Central memory CD8-positive, alpha-beta T cell (primary cell): ENCODE measurements around the gene PSMC3IP.
"Not testable (repeated sequence)": the region's sequence is repeated elsewhere in the genome, so short reads cannot be mapped to it uniquely, and the experiment has no call there.

Source experiments
- ATAC-seq: fragments of 150-1000 bp; cut with Tn5 transposase; replicated peaks from 2 replicates; pipeline ENCODE4 v1.10.0; 2022; ENCODE audit warnings: mild to moderate bottlenecking, moderate FRiP score, moderate number of reproducible peaks; ENCODE audit not compliant: poor library complexity, severe bottlenecking; ENCODE audit errors: extremely low read depth
- DNase-seq, 2 donors: peaks; one replicate each; pipeline ENCODE4 v3.0.0; 2021; ENCODE audit warnings: low spot score in 2 of 2
- H3K27ac Mint-ChIP-seq: one replicate; pipeline ENCODE4 v1.8.0; 2022; ENCODE audit warnings: low read depth, mild to moderate bottlenecking, moderate library complexity, mixed read lengths
- H3K27me3 Mint-ChIP-seq: one replicate; pipeline ENCODE4 v1.8.0; 2022; ENCODE audit warnings: mixed read lengths
- H3K36me3 Mint-ChIP-seq: one replicate; pipeline ENCODE4 v1.8.0; 2022; ENCODE audit warnings: mild to moderate bottlenecking, moderate library complexity, mixed read lengths; ENCODE audit not compliant: insufficient read depth
- H3K4me1 Mint-ChIP-seq: one replicate; pipeline ENCODE4 v1.8.0; 2022; ENCODE audit warnings: mixed read lengths
- H3K4me3 Mint-ChIP-seq: one replicate; pipeline ENCODE4 v1.8.0; 2022; ENCODE audit warnings: mild to moderate bottlenecking, moderate library complexity, mixed read lengths
- H3K9me3 Mint-ChIP-seq: one replicate; pipeline ENCODE4 v1.8.0; 2022; ENCODE audit warnings: mixed read lengths

Gene PSMC3IP

GRCh38 chr17:42548993-42549755, 28.4 kb downstream of the PSMC3IP start:
- H3K27ac Mint-ChIP-seq = no peak overlapping the region
- peak overlapping the region; percentile 41 for H3K4me3 Mint-ChIP-seq
- ATAC-seq (no peak), DNase-seq (no peak)
- no peaks in the 10 kb centered on the region for H3K27me3 Mint-ChIP-seq
- no peaks in the 10 kb centered on the region for H3K9me3 Mint-ChIP-seq
- peaks cover 19% of the 10 kb centered on the region for H3K4me1 Mint-ChIP-seq
- H3K36me3 Mint-ChIP-seq = peaks cover 6% of the 10 kb centered on the region

GRCh38 chr17:42548070-42548837, 29.3 kb downstream of the PSMC3IP start:
- Mint-ChIP-seq H3K27me3 (no peaks in the 10 kb centered on the region), H3K27ac (no peak overlapping the region), H3K36me3 (peaks cover 9% of the 10 kb centered on the region), H3K9me3 (no peaks in the 10 kb centered on the region), H3K4me1 (peaks cover 16% of the 10 kb centered on the region), H3K4me3 (no peak overlapping the region)
- peak; percentile 40 to 61 for DNase-seq
- peak; percentile 73 for ATAC-seq

GRCh38 chr17:42547698-42548069, 29.8 kb downstream of the PSMC3IP start:
- H3K27me3 Mint-ChIP-seq = no peaks in the 10 kb centered on the region
- H3K4me1 Mint-ChIP-seq = peaks cover 14% of the 10 kb centered on the region
- H3K4me3 Mint-ChIP-seq = no peak overlapping the region
- DNase-seq (no peak), ATAC-seq (no peak)
- no peak overlapping the region for H3K27ac Mint-ChIP-seq
- H3K9me3 Mint-ChIP-seq = no peaks in the 10 kb centered on the region
- peaks cover 8% of the 10 kb centered on the region for H3K36me3 Mint-ChIP-seq

GRCh38 chr17:42547001-42547461, 30.5 kb downstream of the PSMC3IP start:
- Mint-ChIP-seq H3K36me3 (peaks cover 7% of the 10 kb centered on the region), H3K27ac (no peak overlapping the region), H3K9me3 (no peaks in the 10 kb centered on the region), H3K4me3 (no peak overlapping the region), H3K4me1 (peaks cover 14% of the 10 kb centered on the region), H3K27me3 (no peaks in the 10 kb centered on the region)
- ATAC-seq (no peak), DNase-seq (no peak)

DNA sequence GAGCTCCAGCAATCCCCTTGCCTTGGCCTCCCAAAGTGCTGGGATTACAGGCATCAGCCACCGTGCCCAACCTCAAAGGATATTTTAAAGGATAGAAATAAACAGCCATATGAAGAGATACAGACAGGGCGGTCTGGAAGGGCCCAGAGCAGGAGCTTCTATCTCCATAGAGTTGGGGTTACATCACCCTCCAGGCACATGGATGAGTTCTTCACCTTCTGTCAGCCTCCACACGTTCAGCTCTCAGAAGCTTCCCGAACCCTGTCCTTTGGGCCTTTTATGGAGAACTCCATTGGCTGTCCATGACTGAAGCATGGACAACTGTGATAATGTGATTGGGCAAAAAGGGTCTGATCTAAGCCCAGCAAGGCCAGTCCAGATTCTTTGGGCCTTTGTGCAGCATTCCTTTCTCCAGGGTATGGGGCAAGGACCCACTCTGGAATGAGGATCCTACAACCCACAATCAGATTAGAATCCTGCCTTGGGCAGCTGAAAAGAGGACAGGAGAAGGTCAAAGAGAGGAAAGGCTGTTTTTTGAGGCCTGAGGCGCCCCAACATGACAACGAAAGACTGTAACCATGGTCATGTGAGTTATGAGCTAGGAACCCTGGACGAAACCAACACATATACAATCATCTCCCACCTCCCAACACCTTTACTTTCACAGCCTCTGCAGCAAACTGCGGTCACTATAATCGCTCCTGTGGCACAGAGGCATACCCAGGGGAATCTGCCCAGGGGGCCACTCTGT, 31.6 kb downstream of the PSMC3IP start:
- not testable (repeated sequence) for H3K9me3 Mint-ChIP-seq, DNase-seq, H3K36me3 Mint-ChIP-seq, H3K27me3 Mint-ChIP-seq, ATAC-seq, H3K27ac Mint-ChIP-seq, H3K4me3 Mint-ChIP-seq
- H3K4me1 Mint-ChIP-seq = peaks cover 18% of the 10 kb centered on the region

DNA sequence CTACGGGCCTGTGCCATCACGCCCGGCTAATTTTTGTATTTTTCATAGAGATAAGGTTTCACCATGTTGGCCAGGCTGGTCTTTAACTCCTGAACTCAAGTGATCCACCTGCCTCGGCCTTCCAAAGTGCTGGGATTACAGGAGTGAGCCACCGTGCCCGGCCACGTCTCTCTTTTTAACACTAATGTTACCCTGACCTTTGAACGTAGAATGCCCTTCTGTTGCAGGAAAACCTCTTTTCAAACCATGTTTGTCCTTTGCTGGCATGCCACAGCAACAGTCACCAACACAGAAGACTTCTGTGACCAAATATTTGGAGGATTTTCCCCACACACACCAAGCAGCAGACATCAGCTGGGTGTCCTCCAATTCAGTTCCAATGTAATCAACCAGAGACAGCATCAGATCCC, 32.6 kb downstream of the PSMC3IP start:
- Mint-ChIP-seq H3K27ac (no peak overlapping the region), H3K36me3 (peaks cover 5% of the 10 kb centered on the region), H3K4me1 (peaks cover 21% of the 10 kb centered on the region), H3K4me3 (no peak overlapping the region), H3K9me3 (no peaks in the 10 kb centered on the region), H3K27me3 (no peaks in the 10 kb centered on the region)
- no peak for DNase-seq
- ATAC-seq = no peak

DNA sequence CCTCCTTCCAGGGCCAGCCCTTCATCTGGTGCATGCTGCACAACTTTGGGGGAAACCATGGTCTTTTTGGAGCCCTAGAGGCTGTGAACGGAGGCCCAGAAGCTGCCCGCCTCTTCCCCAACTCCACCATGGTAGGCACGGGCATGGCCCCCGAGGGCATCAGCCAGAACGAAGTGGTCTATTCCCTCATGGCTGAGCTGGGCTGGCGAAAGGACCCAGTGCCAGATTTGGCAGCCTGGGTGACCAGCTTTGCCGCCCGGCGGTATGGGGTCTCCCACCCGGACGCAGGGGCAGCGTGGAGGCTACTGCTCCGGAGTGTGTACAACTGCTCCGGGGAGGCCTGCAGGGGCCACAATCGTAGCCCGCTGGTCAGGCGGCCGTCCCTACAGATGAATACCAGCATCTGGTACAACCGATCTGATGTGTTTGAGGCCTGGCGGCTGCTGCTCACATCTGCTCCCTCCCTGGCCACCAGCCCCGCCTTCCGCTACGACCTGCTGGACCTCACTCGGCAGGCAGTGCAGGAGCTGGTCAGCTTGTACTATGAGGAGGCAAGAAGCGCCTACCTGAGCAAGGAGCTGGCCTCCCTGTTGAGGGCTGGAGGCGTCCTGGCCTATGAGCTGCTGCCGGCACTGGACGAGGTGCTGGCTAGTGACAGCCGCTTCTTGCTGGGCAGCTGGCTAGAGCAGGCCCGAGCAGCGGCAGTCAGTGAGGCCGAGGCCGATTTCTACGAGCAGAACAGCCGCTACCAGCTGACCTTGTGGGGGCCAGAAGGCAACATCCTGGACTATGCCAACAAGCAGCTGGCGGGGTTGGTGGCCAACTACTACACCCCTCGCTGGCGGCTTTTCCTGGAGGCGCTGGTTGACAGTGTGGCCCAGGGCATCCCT, 34.1 kb downstream of the PSMC3IP start:
- no peak for DNase-seq
- Mint-ChIP-seq H3K4me3 (no peak overlapping the region), H3K9me3 (no peaks in the 10 kb centered on the region), H3K27me3 (no peaks in the 10 kb centered on the region), H3K36me3 (peaks cover 7% of the 10 kb centered on the region), H3K27ac (no peak overlapping the region), H3K4me1 (peaks cover 12% of the 10 kb centered on the region)
- ATAC-seq = no peak

- H3K4me1 Mint-ChIP-seq = peaks cover 30% of the 10 kb centered on the region
- peaks cover 7% of the 10 kb centered on the region for H3K36me3 Mint-ChIP-seq
- no peaks in the 10 kb centered on the region for H3K27me3 Mint-ChIP-seq
- no peaks in the 10 kb centered on the region for H3K9me3 Mint-ChIP-seq
- H3K27ac Mint-ChIP-seq = peak overlapping the region; percentile 4
- ATAC-seq (no peak), DNase-seq (no peak)
- peak overlapping the region; percentile 41 for H3K4me3 Mint-ChIP-seq
Measured at GRCh38 chr17:42541041-42541833, 36.3 kb downstream of the PSMC3IP start.

DNA sequence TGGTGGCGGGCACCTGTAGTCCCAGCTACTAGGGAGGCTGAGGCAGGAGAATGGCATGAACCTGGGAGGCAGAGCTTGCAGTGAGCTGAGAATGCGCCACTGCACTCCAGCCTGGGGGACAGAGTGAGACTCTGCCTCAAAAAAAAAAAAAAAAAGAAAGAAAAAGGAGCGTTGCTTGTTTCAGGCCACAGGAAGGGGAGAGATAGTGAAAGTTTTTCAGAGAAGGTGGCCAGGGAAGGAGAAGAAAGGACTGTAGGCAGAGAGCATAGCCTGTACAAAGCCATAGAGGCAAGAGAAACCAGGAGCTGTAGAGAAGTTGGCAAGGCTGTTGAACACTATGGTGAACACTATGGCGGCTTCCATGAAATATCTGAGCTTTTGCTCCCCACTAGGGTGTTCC, 37.0 kb downstream of the PSMC3IP start:
- H3K36me3 Mint-ChIP-seq, DNase-seq, H3K9me3 Mint-ChIP-seq, H3K27me3 Mint-ChIP-seq, ATAC-seq: not testable (repeated sequence)
- H3K4me1 Mint-ChIP-seq = peaks cover 34% of the 10 kb centered on the region
- peak overlapping the region; percentile 4 for H3K27ac Mint-ChIP-seq
- peak overlapping the region; percentile 41 for H3K4me3 Mint-ChIP-seq

DNA sequence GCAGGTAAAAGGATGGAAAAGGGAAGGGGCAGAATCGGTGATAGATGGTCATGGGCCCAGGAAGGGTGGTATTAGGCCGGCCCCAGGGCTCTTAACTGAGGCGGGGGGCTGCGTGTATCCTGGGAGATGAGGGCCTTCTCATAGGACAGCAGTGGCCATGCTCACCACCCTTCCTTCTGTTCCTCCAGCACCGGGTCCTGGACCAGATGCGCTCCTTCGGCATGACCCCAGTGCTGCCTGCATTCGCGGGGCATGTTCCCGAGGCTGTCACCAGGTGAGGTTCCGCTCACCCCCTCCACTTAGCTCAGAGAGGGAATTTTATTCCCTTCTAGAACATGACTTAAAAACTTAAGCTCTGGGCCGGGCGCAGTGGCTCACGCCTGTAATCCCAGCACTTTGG, 39.0 kb downstream of the PSMC3IP start:
- no peaks in the 10 kb centered on the region for H3K27me3 Mint-ChIP-seq
- peaks cover 3% of the 10 kb centered on the region for H3K36me3 Mint-ChIP-seq
- no peak overlapping the region for H3K4me3 Mint-ChIP-seq
- DNase-seq = no peak
- no peak overlapping the region for H3K27ac Mint-ChIP-seq
- no peak for ATAC-seq
- no peaks in the 10 kb centered on the region for H3K9me3 Mint-ChIP-seq
- peaks cover 40% of the 10 kb centered on the region for H3K4me1 Mint-ChIP-seq

- Mint-ChIP-seq H3K9me3 (no peaks in the 10 kb centered on the region), H3K27me3 (no peaks in the 10 kb centered on the region), H3K36me3 (peaks cover 2% of the 10 kb centered on the region), H3K4me3 (peak overlapping the region; percentile 70), H3K4me1 (peaks cover 41% of the 10 kb centered on the region), H3K27ac (no peak overlapping the region)
- DNase-seq (no peak), ATAC-seq (no peak)
Measured at GRCh38 chr17:42537826-42538451, 39.6 kb downstream of the PSMC3IP start.
